Activated CD8-positive, alpha-beta memory T cell treated with anti-CD3 and anti-CD28 coated beads for 24 hours (primary cell): ENCODE measurements around the gene TBC1D10A.

Source experiments
- DNase-seq: peaks from one replicate; pipeline ENCODE4 v3.0.0-alpha.2; 2020

Gene TBC1D10A, protein sequence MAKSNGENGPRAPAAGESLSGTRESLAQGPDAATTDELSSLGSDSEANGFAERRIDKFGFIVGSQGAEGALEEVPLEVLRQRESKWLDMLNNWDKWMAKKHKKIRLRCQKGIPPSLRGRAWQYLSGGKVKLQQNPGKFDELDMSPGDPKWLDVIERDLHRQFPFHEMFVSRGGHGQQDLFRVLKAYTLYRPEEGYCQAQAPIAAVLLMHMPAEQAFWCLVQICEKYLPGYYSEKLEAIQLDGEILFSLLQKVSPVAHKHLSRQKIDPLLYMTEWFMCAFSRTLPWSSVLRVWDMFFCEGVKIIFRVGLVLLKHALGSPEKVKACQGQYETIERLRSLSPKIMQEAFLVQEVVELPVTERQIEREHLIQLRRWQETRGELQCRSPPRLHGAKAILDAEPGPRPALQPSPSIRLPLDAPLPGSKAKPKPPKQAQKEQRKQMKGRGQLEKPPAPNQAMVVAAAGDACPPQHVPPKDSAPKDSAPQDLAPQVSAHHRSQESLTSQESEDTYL

DNA sequence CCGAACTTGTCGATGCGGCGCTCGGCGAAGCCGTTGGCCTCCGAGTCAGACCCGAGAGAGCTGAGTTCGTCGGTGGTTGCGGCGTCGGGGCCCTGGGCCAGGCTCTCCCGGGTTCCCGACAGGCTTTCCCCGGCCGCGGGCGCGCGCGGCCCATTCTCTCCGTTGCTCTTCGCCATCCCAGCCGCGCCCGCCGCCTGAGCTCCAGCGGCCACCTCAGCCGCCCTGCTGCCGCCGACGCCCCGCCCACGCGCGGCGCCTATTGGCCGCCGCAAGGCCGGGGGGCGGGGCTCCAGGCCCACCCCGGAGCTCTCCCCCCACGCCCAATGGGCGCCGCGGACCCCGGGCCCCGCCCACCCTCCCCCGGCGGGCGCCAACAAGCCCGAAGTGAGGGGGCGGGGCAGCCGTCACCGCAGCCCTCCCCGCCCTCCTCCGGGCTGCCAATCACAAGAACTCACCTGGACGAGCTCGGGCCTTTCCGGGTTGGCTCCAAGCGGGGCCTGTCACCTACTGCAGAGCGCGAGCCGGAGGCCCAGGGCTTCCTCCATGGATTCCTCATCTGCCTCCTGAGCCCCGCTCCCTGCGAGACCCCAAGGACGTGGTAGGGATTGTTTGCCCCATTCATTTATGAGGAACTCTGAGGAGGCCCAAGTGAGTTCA lies at the start of gene TBC1D10A:
Gene TBC1D10A (minus strand): TSS at position 236 of the 657 bp plus-strand sequence. CDS start 60 bp downstream, at position 176.
- DNase-seq, result peak; percentile 94

DNA sequence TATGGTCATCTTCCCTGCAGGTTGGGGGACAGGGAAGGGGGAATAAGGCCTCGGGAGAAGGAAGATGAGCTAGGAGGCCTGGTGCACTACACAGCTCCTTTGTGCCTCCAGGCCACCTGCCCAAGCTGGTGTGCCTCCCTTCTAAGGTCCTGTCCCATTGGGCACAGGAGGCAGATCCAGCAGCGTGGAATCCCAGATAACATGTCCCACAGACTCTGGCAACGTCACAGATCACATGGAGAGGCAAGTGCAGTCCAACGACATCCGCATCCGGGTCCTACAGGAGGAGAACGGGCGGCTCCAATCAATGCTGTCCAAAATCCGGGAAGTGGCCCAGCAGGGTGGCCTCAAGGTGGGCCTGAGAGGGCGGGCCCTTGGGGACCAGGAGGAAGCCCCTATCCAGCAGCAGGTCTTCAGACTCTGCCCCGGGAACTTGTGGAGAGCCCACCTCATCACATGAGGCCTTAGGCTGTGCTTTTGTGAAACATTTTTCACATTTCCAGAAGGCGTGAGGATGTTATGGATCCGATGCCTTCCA lies 48.6 kb upstream of the TBC1D10A start:
- no peak for DNase-seq

DNA sequence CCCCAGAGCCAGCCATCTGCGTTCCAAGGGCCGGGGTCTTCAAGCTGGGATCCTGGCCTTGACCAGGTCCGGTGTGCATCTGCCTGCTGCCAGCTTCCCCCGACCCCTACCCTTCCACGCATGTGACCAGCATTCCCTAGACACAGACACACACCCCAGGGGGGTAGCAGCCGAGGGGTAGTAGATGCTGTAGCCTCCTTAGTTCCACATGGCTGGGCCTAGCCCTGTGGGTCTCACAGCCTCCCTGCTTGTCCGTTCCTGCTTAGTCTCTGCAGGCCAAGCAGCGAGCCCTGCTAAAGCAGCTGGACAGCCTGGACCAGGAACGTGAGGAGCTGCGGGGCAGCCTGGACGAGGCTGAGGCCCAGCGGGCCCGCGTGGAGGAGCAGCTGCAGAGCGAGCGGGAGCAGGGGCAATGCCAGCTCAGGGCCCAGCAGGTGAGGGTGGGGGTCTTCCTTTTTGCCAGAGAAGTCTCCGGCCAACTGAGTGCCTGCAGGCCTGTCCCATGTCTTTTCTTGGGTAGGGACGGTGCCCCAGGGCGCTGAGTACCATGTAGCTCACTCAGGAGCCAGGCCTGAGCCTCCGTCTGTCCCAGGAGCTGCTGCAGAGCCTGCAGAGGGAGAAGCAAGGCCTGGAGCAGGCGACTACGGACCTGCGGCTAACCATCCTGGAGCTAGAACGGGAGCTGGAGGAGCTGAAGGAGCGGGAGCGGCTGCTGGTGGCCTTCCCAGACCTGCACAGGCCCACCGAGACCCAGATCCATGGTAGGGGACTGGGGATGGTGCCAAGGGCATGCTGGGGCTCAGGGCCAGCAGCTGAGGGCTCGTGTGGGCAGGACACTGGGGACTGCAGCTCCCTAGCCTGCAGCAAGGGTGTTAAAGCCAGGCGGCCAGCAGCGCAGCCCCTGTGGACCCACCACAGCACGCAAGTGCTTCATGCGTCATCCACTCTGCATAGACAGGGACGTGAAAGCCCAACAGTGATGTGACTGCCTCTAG lies 46.9 kb upstream of the TBC1D10A start:
- no peak for DNase-seq

DNA sequence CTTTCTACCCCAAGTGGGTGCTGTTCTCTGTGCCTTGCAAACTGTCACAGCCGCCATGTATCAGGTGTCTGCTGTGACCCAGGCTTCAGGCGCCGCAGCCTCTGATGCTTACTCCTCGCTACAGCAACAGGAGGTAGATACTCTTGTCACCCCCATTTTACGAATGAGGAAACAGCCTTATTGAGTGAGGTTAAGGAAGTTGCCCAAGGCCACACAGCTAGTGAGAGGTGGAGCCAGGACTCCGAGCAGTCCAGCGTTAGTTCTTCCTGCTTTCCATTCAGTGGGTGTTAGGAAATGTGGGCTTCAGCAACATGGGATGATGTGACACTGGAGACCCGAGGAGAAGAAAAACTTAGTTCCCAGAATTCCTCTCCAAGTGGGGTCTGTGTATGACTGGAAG lies 46.2 kb upstream of the TBC1D10A start:
- DNase-seq, result no peak

DNA sequence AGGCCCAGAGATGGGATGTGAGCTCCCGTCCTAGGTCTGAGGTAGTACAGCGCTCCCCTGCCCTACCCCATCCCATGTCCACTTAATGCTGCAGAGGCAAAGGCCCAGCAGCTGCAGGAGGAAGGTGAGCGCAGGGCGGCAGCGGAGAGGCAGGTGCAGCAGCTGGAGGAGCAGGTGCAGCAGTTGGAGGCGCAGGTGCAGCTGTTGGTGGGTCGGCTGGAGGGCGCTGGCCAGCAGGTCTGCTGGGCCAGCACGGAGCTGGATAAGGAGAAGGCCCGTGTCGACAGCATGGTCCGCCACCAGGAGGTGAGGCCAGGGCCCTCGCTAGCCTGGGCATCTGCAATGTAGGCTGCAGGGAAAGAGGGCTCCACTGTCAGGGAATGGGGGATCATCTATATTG lies 45.2 kb upstream of the TBC1D10A start:
- no peak for DNase-seq

DNA sequence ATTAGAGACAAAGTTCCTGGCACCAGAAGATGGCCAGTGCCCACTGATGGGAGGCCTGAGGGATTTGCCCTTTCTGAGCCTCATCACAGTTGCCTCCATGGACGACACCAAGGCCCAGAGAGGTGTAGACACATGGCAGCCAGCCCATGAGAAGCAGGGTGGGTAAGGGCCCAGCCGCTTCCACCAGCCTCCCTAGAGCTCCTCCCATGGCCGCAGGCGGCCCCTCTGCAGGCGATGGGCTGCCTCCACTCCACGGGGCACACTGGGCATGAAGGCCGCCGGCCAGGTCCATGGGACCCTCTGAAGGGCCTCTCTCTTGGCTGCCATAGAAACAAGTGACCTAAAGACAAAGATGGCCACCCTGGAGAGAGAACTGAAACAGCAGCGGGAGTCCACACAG lies 44.6 kb upstream of the TBC1D10A start:
- DNase-seq, result no peak

DNA sequence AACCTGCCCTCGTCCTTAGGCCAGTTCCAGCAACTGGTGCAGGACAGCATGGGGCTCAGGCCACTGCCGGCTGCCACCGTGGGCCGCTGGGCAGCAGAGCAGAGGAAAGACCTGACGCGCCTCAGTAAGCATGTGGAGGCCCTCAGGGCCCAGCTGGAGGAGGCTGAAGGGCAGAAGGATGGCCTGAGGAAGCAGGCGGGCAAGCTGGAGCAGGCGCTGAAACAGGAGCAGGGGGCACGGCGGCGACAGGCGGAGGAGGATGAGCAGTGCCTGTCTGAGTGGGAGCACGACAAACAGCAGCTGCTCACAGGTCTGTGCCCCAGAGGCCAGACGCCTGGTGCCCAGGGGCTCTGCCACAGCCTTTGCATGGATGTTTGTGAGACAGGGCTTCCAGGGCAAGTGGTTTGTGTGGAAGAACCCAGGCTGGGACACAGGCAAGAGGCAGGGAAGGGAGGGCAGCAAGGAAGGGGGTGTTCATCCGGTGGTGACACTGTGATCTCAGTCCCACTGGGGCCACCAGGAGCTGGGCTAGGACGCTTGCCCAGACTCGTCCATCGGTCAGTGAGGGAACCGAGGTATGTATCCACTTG lies 44.0 kb upstream of the TBC1D10A start:
- no peak for DNase-seq

DNA sequence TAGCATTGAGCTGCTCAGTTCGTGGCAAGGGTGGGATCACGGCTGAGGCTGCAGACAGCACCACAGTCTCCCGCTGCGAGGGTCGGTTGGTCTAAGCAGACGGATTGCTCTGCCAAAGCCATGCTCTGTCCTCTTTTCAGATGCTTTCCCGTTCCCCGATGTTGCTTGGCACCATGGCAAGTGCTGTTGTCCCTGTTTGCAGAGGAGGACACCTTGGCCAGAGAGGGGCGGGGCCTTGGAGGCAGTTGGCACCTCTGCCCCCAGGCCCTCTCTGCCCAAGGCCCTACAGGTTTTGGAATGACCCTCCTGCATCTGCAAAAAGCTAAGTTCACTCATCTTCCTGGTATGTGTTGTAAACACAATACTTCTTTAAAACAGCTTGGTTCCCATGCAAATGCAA lies 41.7 kb upstream of the TBC1D10A start:
- DNase-seq, result no peak

DNA sequence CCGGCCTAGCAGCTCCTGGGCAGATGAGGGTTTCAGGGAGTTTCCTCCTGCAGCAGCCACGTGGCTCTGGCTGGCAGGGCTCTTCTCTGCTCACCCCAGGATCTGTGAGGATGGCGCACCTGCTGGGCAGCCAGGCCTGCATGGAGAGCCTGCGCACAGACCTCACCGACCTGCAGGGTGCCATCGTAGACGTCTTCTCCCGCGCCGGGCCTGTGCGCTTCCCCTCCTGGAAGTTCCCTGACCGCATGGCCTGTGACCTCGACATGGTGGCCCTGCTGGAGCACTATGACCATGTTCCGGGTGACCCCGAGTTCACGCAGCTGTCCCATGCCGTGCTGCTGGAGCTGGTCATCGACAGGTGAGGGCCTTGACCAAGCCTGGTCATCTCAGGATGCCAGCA lies 39.1 kb upstream of the TBC1D10A start:
- no peak for DNase-seq

DNA sequence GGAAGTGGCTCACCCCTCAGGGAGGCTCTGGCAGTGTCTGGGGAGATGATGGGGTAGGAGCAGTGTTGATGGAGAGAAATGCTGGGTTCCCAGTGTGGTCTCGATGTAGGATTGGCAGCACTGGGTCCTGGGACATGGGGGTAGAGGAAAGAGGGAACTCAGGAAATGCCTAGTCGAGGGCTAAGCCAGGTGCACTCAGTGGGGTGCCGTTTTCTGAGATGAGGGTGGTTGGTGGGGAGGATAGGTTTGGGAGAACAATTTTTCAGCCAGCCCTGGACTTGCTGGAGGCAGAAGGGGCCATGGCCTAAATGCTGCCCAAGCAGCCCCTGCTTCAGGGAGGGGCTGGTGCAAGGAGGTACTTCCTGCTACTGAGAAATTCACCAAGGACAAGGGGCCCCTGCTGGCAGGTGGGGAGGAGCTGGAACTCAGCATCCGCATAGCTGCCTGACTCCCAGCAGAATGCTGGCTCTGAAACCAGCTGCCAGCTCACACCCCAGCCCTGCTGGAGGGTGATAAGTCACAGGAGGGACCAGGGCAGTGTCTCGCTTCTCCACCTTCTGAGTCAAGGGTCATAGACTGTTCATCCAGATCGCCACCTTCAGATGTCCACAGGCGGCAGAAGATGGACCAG lies 36.0 kb upstream of the TBC1D10A start:
- DNase-seq, result no peak

DNA sequence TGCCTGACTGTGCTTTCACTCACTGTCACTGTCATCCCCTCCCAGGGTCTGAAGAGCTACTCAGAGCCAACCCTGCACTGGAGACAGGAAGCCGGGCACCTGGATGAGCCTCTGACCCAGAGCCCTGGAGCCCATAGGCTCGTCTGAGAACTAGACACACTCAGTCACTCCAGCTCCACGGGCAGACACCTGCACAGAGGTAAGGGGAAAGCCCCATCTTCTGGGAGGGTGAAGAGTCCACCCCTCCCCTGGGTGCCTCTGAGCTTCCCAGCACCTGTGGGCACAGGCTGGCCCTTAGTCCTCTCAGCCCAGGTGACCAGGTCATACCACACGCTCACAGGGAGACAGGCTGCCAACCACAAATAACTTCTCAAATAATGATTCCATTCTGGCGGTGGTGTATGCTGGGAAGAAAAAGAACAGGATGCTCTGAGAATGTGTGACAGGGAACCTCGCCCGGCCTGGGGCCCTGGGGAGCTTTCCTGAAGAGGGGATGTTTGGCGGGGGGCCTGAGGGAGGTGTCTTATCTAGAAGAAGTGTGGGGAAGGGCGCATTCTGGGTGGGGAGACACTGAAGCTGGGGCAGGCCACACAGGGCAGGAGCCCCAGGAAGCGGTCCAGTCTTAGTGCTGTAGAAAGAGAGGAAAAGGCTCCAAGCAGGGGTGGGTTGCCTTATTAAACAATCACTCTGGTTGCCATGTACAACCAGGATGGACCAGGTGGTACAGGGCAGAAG lies 35.3 kb upstream of the TBC1D10A start:
- no peak for DNase-seq

DNA sequence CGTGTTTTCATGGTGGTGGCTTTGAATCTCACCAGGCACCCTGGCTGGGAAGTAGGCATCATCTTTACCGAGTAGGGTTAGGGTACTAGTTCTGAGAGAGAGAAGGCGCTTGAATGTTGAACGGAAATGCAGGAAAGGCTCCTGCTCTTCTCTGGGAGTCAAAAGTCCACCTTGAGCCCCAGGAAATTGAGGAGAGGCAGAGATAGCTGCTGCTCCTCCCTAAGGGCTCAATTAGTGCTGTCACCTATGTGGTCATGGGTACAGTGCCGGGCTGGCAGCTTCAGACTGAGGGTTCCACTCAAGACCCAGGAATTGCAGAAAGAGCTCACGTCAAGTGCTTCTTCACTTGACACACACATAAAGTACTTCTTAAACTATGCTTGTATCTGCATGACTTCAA lies 31.8 kb upstream of the TBC1D10A start:
- DNase-seq, result no peak

DNA sequence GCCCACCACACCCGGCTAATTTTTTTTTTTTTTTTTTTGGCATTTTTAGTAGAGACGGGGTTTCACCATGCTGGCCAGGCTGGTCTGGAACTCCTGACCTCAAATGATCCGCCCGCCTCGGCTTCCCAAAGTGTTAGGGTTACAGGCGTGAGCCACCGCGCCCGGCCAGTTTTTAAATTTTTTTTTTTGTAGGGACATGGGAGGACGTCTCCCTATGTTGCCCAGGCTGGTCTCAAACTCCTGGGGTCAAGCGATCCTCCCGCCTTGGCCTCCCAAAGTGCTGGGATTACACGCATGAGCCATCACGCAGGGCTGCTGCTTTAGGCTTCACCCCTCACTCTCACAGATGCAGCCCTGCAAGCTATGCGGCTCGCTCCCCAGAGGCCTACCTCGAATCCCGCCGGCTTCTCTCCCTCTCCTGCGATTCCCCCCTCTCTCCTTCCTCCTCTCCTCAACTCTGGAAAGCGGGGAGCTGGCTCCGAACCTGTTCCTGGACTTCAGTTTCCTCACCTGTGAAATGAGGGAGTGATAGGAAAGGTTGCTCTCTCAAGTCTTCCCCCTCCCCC lies 31.0 kb upstream of the TBC1D10A start:
- DNase-seq, result no peak

DNA sequence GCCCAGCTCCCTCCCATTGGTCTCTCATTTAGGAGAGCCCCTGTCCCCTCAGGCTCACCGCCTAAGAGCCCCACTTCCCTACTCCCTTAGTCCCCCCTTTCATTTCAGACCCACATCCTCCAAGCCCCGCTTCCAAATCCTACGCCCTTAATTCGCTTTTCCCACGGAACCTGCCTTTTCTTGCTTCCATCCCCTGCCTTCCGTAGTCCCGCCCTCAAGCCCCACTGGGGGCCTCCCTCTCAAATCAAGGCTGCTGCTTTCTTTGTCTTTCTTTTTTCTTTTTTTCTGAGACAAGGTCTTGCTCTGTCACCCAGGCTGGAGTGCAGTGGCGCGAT lies 30.5 kb upstream of the TBC1D10A start:
- no peak for DNase-seq

DNA sequence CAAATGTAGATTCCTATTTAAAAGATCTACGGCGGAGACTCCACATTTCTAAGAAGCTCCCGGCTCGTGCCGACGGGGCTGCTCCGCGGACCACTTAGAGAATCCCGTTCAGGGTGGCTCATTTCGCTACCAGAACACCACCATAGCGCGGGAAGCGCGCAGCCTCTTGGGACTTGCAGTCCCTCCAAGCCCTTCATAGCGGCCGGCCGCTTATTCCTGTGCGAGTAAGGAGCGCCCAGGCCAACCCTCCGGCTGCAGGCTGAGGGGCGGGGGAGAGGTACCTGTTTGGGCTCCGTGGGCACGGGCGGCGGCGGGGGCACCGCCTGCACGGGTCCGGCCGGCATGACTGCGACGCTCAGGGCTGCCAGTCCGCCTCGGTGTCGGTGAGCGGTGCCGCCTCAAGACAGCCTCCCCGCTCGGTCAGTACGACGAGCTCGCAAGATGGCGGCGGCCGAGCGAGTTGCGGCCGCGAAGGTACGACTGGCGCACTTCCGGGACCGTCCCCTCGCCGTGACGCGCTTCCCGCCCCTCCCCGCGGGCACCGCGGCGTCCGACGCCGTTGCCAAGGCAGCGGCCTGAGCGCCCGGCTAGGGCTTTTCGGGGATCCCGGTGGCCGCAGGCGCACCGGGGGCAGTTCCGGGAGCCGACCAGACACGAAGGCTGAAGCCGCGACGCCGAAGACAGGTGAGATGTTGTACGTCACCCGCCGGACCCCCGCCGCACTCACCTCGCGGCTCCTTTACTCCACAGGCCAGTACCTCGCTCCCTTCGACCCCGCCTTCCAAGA lies 29.9 kb upstream of the TBC1D10A start, which contains the start of the genes CCDC157 and SF3A1:
Gene CCDC157 (plus strand): TSS at position 559 of the 787 bp plus-strand sequence. CDS start 8,994 bp downstream, outside the sequence.
Gene SF3A1 (minus strand): TSS at position 446 of the 787 bp plus-strand sequence. CDS start 102 bp downstream, at position 344.
- peak; percentile 92 for DNase-seq

DNA sequence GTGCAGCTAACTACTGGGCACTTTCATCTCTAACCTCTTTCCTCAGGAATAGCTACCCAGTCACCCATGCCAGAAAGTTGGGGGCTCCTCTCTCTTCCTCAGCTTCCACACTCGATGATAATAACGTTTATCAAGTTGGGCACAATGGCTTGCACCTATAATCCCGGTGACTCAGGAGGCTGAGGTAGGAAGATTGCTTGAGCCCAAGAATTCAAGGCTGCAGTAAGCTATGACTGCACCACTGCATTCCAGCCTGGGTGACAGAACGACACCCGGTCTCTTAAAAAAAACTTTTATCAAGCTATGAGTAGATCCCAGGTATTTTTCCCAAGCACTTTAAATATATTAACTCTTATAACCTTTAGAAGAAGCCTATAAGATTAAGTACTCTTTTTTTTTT lies 27.9 kb upstream of the TBC1D10A start:
- no peak for DNase-seq

DNA sequence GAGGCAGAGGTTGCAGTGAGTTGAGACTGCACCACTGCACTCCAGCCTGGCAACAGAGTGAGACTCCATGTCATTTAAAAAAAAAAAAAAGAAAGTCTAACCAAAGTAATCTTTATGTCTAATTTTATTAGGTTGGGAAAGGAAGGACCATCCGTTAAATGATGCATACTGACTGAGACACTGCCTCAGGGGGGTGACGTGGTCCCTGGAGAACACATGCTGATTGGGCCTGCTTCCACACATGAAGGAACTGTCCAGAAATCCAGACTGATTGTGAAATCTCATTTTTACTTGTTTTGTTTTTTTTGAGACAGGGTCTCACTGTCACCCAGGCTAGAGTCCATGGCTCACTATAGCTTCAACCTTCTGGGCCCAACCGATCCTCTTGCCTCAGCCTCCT lies 24.5 kb upstream of the TBC1D10A start:
- no peak for DNase-seq

DNA sequence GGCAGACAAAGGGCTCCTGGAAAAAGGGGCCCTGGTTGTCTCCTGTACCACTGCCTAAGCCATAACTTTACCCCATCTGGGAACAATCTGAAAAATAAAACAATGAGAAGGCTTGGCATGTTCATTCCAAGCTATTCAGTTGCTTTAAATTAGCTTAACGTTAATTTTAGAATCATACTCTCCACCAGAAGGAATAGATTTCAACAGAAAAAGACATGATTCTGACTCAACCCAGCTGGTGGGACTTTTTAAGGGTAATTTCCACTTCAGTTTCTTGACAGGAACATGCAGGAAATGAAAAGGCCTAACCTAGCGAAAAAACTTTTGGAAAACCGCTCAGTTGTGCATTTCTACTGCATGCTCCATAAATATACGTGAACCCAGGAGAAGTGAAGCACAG lies 22.1 kb upstream of the TBC1D10A start:
- no peak for DNase-seq

DNA sequence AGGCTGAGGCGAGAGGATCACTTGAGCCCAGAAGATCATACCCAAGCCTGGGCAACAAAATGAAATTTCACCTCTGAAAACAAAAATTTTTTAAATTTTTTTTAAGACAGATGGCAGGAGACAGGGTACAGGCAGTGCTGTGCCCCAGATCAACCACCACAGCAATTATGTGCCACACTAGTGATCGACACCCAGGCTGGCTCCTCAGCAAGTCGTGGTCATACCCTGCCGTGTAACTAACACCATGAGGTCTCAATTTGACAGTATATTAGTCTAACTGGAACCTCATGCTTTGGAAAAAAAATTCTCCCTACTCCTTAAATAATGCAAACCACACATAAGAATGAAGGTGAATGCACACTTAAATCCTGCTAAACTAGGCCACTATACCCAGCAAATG lies 21.7 kb upstream of the TBC1D10A start:
- no peak for DNase-seq
